Peyer's patch (tissue), 4 donors: ENCODE measurements around the gene SNX24.

Experiments used
- CTCF ChIP-seq, 6 experiments: fragments of 450-650 bp in 4 of 6; fragments of 200-600 bp in 2 of 6; sonication (generic) in 1 of 6; IDR thresholded peaks; one replicate each; pipeline ENCODE4 v1.5.1; 2017 to 2019; ENCODE audit warnings: antibody characterized with exemption in 6 of 6, mild to moderate bottlenecking in 3 of 6, moderate library complexity in 1 of 6
- POLR2A ChIP-seq, 2 donors: fragments of 450-650 bp; IDR thresholded peaks; one replicate each; pipeline ENCODE4 v1.5.1; 2017; ENCODE audit warnings: antibody characterized with exemption in 2 of 2, mild to moderate bottlenecking in 2 of 2, moderate library complexity in 2 of 2

DNA sequence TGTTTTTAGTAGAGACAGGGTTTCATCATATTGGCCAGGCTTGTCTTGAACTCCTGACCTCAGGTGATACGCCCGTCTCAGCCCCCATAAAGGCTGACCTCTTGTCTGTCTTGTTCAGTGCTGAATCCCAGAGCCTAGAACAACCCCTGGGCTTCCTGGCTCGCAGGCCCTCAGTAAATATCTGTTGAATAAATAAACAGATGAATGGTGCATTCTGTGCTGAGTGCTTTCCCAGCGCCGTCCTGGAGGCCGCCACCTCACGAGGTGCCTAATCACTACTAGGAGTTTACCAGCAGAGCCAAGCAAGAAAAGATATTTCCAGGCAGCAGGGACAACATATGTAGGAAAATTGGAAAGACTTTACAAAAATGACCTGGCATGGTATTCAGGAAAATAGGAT lies 88.5 kb downstream of the SNX24 start:
- TF ChIP-seq CTCF (IDR thresholded peaks at IDR 0.05) (no peak), POLR2A (IDR thresholded peaks at IDR 0.05) (no peak)
